Coronary artery (tissue), 2 donors: ENCODE results near the gene FAM236C.
"Not testable (repeated sequence)": the region's sequence is repeated elsewhere in the genome, so short reads cannot be mapped to it uniquely, and the experiment has no call there.

Source experiments
- DNase-seq: peaks from one replicate; pipeline ENCODE4 v3.0.0-alpha.2; 2017; ENCODE audit warnings: low spot score
- H3K27ac ChIP-seq, 2 donors: fragments of 200-600 bp; sonication (generic); one replicate each; pipeline ENCODE4 v1.5.1; 2016 to 2019
- H3K4me3 ChIP-seq: fragments of 200-600 bp; sonication (generic); 2 replicates; pipeline ENCODE4 v1.5.1; 2016; ENCODE audit warnings: mild to moderate bottlenecking, moderate library complexity

Gene FAM236C

GRCh38 chrX:72912315-72912714, at the start of gene FAM236C:
Gene FAM236C, plus strand, starts transcription at chrX:72912615. Its CDS starts 100 bp downstream, at chrX:72912715.
- not testable (repeated sequence) for H3K4me3 ChIP-seq, DNase-seq, H3K27ac ChIP-seq

DNA sequence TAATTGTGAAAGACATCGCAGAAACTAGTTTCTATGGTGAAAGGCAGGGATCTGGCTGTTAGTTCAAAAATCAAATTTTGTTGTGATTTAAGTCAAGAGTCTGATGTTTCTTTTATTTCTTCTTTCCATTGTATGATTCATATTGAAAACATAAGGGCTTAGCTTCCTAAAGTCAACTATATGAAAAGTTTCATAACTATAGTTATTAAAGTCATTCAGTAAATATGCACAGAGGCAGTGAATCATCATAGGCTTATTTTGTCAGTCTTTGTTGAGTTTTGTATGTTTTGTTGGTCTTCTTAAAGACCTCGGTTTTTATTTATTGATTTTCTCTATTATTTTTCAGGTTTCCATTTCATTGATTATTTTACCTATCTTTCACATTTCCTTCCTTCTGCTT, 29.5 kb upstream of the FAM236C start:
- not testable (repeated sequence) for H3K4me3 ChIP-seq, DNase-seq, H3K27ac ChIP-seq

DNA sequence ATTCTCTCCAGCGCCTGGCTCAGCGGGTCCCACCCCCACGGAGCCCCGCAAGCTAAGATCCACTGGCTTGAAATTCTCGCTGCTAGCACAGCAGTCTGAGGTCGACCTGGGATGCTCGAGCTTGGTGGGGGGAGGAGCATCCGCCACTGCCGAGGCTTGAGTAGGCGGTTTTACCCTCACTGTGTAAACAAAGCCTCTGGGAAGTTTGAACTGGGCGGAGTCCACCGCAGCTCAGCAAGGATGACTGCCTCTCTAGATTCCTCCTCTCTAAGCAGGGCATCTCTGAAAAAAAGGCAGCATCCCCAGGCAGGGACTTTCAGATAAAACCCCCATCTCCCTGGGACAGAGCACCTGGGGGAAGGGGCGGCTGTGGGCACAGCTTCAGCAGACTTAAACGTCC, 22.7 kb upstream of the FAM236C start:
- DNase-seq, H3K27ac ChIP-seq, H3K4me3 ChIP-seq: not testable (repeated sequence)

- peak; percentile 29 for DNase-seq
- not testable (repeated sequence) for H3K27ac ChIP-seq, H3K4me3 ChIP-seq
Observed at GRCh38 chrX:72916096-72916495, 3.7 kb downstream of the FAM236C start.

DNA sequence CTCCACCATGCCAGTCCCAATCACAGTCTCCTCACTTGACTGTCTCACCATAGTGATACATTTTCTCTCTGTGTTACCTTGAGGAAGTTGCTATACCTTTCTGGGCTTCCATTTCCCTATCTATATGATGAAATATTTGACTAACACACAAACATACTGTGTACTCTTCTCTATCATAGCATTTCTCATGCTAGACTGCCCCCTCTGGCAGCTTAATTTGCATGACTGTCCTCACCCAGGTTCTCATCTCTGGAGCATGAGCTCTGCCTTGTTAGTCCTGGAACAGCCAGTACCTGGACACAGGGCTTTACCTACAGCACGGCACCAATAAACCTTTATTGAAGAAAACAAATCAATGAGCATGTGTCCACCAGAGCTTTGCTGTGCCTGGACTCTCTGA, 19.9 kb downstream of the FAM236C start:
- H3K27ac ChIP-seq, DNase-seq, H3K4me3 ChIP-seq: not testable (repeated sequence)

- H3K27ac ChIP-seq, DNase-seq, H3K4me3 ChIP-seq: not testable (repeated sequence)
Observed at GRCh38 chrX:72936455-72936854, 24.0 kb downstream of the FAM236C start.

DNA sequence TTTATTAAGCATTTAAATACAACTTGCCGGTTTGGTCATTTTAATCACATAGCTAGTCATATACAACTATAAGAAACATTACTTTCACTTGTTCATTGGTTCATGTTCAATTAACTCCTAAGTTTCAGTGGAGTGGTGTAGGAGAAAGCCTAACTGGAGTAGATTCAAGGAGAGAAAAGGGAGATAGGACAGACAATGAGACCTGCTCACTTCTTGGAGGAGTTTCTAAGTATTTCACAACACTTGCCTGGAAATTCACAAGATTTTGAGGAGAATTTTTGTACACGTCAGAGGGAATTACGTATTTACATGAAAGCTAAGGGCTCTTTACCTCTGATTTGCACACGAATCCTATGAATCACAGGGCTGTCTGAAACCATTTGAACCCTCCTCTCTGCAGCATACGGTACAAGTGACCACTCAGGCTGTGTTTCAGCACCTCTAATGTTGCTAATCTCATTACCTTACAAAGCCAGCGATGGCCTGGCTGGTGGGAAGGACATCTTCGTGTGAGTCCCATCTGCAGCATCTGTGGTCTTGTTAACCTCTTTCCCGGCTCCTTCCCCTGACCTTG, 24.6 kb downstream of the FAM236C start:
- not testable (repeated sequence) for DNase-seq, H3K4me3 ChIP-seq, H3K27ac ChIP-seq

DNA sequence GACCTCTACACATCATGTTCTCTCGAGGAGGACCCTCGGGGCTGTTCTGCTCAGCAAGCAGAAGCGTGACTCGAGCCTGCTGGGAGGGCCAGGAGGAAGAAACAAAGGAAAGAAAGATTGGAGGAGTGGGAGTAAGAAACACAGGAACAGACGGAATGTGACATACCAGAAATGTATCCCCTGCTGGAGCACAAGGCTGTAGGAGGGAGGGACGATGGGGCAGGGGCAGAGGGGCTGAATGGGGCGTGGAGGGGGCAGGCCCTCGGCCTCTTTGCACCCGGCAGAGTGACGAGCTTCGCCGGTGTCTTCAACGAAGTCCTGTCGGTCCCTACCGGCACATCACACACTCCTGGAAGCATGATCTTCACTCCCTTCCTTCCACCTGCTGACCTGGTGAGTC, 25.5 kb downstream of the FAM236C start, which contains the start of gene FAM236A:
TSS of gene FAM236A (plus strand) at position 301 of the 400 bp plus-strand sequence. CDS start at position 358, 57 bp downstream.
- H3K27ac ChIP-seq, DNase-seq, H3K4me3 ChIP-seq: not testable (repeated sequence)

GRCh38 chrX:72942272-72942671, 29.9 kb downstream of the FAM236C start:
- H3K4me3 ChIP-seq, H3K27ac ChIP-seq, DNase-seq: not testable (repeated sequence)

GRCh38 chrX:72943035-72943818, 30.8 kb downstream of the FAM236C start:
- DNase-seq, H3K27ac ChIP-seq, H3K4me3 ChIP-seq: not testable (repeated sequence)

DNA sequence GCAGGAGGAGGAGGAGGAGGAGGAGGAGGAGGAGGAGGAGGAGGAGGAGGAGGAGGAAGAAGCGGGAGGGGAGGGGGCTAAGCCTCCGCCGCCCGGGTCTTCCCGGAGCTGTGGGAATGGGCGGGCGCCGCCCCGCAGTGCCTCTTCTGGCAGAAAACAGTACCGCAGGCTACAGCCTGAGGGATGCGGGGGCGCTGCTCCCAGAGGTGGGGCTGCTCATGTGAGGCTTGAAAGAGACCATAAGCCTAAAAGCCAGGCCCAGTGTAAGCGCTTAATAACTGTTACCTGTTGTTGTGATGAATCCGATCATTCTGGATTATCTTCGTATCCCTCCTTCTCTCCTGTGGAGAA, 31.4 kb downstream of the FAM236C start, which contains the start of gene DMRTC1:
TSS of gene DMRTC1 (minus strand) at position 19 of the 351 bp plus-strand sequence. CDS start 68,143 bp downstream, outside the sequence.
- DNase-seq, H3K27ac ChIP-seq, H3K4me3 ChIP-seq: not testable (repeated sequence)

- DNase-seq, H3K4me3 ChIP-seq, H3K27ac ChIP-seq: not testable (repeated sequence)
Observed at GRCh38 chrX:72959971-72960370, 47.6 kb downstream of the FAM236C start.
